NB4 (cell line): ENCODE measurements around the gene KMT2C.

ENCODE experiments used
- DNase-seq: peaks from one replicate; pipeline ENCODE4 v3.0.0; 2010; ENCODE audit warnings: low read depth
- H3K4me3 ChIP-seq: one replicate; pipeline ENCODE4 v1.5.1; 2011; ENCODE audit warnings: mild to moderate bottlenecking, low read depth, low read length, moderate library complexity
- CTCF ChIP-seq: IDR thresholded peaks from one replicate; pipeline ENCODE4 v1.5.1; 2012; ENCODE audit warnings: low read depth, low read length
- MYC ChIP-seq: IDR thresholded peaks from 2 replicates; pipeline ENCODE4 v1.6.1; 2011; ENCODE audit warnings: low read depth, low read length
- POLR2A ChIP-seq: IDR thresholded peaks from 2 replicates; pipeline ENCODE4 v1.6.1; 2011; ENCODE audit warnings: mild to moderate bottlenecking; ENCODE audit not compliant: insufficient read length; ENCODE audit errors: extremely low read depth
- TF ChIP-seq, protein P1 (sequence below): IDR thresholded peaks from 2 replicates; pipeline ENCODE4 v1.6.1; 2011; ENCODE audit warnings: low read depth, low read length

KMT2C gene

DNA sequence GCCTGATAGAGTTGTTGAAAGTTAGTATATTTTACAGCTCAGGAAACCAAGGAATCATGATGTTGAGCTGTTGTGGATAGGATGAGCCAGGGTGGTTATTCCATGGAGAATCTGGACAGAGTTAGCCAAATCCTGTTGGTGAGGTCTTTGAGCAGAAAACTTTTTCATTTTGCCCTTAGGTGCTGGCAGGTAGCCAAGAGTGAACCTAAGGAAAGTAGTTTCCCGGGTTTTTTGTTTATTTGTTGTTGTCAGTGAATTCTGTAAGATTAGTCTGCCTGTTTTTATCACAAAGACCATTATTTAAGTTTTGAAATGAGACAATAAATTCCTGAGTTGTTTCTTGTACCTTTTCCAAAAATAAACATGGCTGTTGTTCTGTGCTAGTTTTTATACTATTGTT lies 349.3 kb downstream of the KMT2C start:
- TF ChIP-seq CTCF (no peak), POLR2A (no peak), MYC (no peak)
- no peak overlapping the region for H3K4me3 ChIP-seq
- no peak for DNase-seq

GRCh38 chr7:152085131-152085530 lies 350.7 kb downstream of the KMT2C start:
- TF ChIP-seq, protein P1, sequence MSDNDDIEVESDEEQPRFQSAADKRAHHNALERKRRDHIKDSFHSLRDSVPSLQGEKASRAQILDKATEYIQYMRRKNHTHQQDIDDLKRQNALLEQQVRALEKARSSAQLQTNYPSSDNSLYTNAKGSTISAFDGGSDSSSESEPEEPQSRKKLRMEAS, result no peak
- TF ChIP-seq MYC (no peak), POLR2A (no peak), CTCF (no peak)
- DNase-seq, result no peak
- no peak overlapping the region for H3K4me3 ChIP-seq
